ENCODE results near the gene GNPDA1. TPM values are rescaled to one million over a fixed set of nuclear protein-coding genes. Genes with fewer than 3 reads are reported as not detected.

The GNPDA1 gene
- total RNA-seq, 1 experiment from 2014 or later = 99.9 TPM

DNA sequence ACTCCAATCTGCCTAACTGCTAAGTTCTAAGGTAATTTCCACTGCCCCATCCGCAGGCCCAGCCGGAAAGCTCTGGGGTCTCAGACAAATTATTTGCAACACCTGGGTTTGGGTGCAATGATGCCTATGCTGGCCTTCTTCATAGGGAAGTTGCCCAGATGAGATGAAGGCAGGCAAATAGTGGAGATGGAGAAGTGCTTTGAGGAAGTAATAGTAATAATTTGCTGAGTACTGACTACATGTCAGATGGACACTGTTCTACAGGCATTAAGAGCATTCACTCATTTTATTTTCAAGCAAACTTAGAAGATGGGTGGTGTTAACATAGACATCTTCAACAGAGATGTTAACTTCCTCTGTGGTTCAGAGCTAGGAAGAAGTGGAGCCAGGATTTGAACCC, 58.6 kb downstream of the GNPDA1 start:
- Histone ChIP-seq H3K36me3 (ENCODE audit: control insufficient read depth, insufficient read depth, low read length) (no peaks in the 10 kb centered on the region), H3K9me3 (ENCODE audit: control insufficient read depth, insufficient read depth, low read depth, low read length) (no peaks in the 10 kb centered on the region), H3K4me1 (ENCODE audit: control insufficient read depth, insufficient read depth, low read length) (no peaks in the 10 kb centered on the region), H3K27me3 (ENCODE audit: control insufficient read depth, insufficient read depth, low read length) (no peaks in the 10 kb centered on the region; the same call in 1 of the 2 replicates), H3K27ac (ENCODE audit: low read length) (no peak overlapping the region), H3K4me3 (ENCODE audit: low read depth in 2 of 2, low read length in 2 of 2) (no peak overlapping the region)
- ATAC-seq (no peak), DNase-seq (ENCODE audit: low read depth, low spot score) (no peak)
- intact Hi-C loops (cut with micrococcal nuclease; ENCODE audit: unreplicated experiment) = no loop called here
- POLR2A ChIA-PET = no interaction called here
- in situ Hi-C loops (cut with HindIII; ENCODE audit: low pct_unique_long_range_greater_than_20kb, low sequenced_read_pairs) = no loop called here
- no TSS peak for BruUV-seq (replicated peaks)
- TF ChIP-seq, protein P1, sequence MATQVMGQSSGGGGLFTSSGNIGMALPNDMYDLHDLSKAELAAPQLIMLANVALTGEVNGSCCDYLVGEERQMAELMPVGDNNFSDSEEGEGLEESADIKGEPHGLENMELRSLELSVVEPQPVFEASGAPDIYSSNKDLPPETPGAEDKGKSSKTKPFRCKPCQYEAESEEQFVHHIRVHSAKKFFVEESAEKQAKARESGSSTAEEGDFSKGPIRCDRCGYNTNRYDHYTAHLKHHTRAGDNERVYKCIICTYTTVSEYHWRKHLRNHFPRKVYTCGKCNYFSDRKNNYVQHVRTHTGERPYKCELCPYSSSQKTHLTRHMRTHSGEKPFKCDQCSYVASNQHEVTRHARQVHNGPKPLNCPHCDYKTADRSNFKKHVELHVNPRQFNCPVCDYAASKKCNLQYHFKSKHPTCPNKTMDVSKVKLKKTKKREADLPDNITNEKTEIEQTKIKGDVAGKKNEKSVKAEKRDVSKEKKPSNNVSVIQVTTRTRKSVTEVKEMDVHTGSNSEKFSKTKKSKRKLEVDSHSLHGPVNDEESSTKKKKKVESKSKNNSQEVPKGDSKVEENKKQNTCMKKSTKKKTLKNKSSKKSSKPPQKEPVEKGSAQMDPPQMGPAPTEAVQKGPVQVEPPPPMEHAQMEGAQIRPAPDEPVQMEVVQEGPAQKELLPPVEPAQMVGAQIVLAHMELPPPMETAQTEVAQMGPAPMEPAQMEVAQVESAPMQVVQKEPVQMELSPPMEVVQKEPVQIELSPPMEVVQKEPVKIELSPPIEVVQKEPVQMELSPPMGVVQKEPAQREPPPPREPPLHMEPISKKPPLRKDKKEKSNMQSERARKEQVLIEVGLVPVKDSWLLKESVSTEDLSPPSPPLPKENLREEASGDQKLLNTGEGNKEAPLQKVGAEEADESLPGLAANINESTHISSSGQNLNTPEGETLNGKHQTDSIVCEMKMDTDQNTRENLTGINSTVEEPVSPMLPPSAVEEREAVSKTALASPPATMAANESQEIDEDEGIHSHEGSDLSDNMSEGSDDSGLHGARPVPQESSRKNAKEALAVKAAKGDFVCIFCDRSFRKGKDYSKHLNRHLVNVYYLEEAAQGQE (IDR thresholded peaks at IDR 0.05; ENCODE audit: insufficient read depth in 1 of 2, low read depth in 2 of 2, low read length in 1 of 2) = no peak
- TF ChIP-seq CTCF (IDR thresholded peaks at IDR 0.05) = no peak
- no peak for TF ChIP-seq TCF7L2 (IDR thresholded peaks at IDR 0.05; ENCODE audit: low read depth, low read length)
- TF ChIP-seq POLR2AphosphoS5 (IDR thresholded peaks at IDR 0.05; ENCODE audit: low read depth, low read length) = no peak
- no peak for TF ChIP-seq SIN3A (IDR thresholded peaks at IDR 0.05; ENCODE audit: borderline replicate concordance, insufficient read depth, low read depth, low read length)
- CTCF ChIA-PET = no interaction called here

- Histone ChIP-seq H3K4me3 (ENCODE audit: low read depth in 2 of 2, low read length in 2 of 2) (no peak overlapping the region), H3K27me3 (ENCODE audit: control insufficient read depth, insufficient read depth, low read length) (no peaks in the 10 kb centered on the region; the same call in none of the 2 replicates), H3K36me3 (ENCODE audit: control insufficient read depth, insufficient read depth, low read length) (no peaks in the 10 kb centered on the region), H3K4me1 (ENCODE audit: control insufficient read depth, insufficient read depth, low read length) (no peaks in the 10 kb centered on the region), H3K27ac (ENCODE audit: low read length) (no peak overlapping the region), H3K9me3 (ENCODE audit: control insufficient read depth, insufficient read depth, low read depth, low read length) (no peaks in the 10 kb centered on the region)
- POLR2A ChIA-PET = no interaction called here
- CTCF ChIA-PET = no interaction called here
- no peak for DNase-seq (ENCODE audit: low read depth, low spot score)
- intact Hi-C loops (cut with micrococcal nuclease; ENCODE audit: unreplicated experiment) = no loop called here
- no TSS peak for BruUV-seq (replicated peaks)
- in situ Hi-C loops (cut with HindIII; ENCODE audit: low pct_unique_long_range_greater_than_20kb, low sequenced_read_pairs) = no loop called here
- TF ChIP-seq CTCF (IDR thresholded peaks at IDR 0.05) = no peak
- no peak for TF ChIP-seq TCF7L2 (IDR thresholded peaks at IDR 0.05; ENCODE audit: low read depth, low read length)
- TF ChIP-seq SIN3A (IDR thresholded peaks at IDR 0.05; ENCODE audit: borderline replicate concordance, insufficient read depth, low read depth, low read length) = no peak
- TF ChIP-seq, protein P1 (IDR thresholded peaks at IDR 0.05; ENCODE audit: insufficient read depth in 1 of 2, low read depth in 2 of 2, low read length in 1 of 2) = no peak
- TF ChIP-seq POLR2AphosphoS5 (IDR thresholded peaks at IDR 0.05; ENCODE audit: low read depth, low read length) = no peak
- no peak for ATAC-seq
Measured at GRCh38 chr5:141952020-141952419, 60.8 kb downstream of the GNPDA1 start.

Data from Panc1 (cell line).